Dedifferentiated amniotic fluid mesenchymal stem cell (primary cell): ENCODE measurements around the gene ZNF423.

Experiments
- DNase-seq: peaks from one replicate; pipeline ENCODE4 v3.0.0-alpha.2; 2016; ENCODE audit errors: extremely low spot score

The ZNF423 gene

DNA sequence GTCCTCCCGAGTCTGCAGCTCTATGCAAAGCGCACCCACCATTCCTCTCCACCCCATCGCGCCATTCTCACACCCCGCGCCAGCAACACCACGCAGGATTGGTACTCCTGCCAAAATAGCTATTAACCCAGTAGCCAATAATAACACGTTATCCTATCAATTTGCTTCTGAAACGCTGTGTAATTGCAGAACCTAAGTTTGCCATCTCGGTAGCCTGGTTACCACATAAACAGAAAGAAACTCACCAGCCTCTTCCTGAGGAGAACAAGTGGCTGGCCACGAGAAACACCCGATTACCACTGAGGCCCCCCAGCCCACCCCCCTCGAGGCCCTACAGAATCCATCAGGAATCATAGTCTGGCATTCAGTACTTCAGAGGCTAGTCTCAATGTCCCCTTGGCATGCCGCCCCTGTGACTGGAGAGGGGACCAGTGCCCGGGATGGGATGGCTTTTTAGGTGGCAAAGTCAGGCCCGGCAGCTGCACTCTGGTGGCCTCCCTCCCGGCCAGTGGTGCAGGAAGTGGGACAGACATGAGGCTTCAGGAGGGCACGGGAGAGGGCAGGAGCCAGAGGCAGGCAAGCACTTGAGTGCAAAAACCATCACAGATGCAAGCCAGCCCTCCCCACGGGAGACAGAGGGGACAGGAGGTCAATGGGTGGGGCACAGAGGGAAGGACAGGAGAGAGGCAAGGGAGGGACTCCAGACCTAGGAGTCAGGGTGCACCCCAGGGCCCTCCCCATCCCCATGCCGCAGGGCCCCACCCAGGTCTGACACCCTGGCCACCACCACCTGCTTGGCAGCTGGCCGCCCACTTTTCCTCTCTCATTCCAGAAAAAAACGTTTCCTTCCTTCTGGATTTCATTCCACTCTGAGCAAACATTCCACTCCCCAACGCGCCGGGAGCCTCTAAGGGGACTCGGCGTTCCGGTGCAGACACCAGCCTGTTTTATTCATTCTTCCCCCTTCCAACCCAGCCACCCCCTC is 192.5 kb downstream of the ZNF423 start:
- DNase-seq, result no peak

DNA sequence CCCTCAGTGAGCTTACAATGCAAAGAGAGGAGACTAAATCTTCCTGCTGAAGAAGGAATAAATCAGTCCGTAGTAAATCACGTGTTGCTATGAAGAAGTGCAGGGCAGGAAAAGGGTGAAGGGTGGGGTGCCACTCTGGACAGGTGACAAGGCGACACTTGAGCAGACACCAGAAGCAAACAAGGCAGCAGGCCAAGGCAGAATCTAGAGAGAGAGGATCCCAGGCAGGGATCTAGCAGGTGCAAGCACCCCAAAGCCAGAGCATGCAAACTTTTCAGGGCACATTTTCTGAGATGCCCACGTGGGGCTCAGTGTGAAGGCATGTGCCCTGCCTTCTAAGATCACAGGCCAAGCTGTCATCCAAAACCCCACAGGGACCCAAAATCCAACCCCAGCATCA is 193.3 kb downstream of the ZNF423 start:
- DNase-seq, result no peak

DNA sequence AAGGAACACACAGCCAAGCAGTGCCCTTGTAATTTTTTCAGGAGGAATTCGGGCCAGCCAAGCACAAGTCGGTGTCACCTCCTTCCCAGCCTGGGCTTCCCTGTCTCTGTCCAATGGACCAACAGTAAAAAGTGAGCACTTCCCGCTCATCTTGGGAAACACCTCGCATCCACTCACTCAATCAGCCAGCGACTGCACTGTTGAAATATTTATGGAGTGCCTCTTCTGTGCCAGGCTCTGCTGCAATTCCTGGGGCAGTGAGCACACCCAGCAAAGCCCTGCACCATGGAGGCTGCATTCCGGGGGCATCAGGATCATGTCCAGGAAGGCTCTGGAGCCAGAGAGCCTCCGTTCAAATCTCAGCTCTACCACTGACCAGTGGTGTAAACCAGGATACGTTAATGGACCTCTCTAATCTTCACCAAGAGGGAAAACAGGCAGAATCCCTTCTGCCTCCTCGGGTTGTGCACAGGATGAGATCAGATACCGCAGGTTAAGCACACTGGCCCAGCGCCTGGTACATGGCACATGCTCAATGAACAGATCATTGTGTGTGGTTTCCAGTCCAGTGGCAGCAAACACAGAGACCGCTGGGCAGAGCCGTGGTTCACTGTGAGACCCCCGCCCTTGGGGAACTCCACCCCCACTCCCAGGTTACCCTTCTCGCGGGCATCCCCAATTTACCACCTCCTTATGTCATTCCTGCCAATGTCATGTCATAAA is 194.3 kb downstream of the ZNF423 start:
- DNase-seq, result no peak

DNA sequence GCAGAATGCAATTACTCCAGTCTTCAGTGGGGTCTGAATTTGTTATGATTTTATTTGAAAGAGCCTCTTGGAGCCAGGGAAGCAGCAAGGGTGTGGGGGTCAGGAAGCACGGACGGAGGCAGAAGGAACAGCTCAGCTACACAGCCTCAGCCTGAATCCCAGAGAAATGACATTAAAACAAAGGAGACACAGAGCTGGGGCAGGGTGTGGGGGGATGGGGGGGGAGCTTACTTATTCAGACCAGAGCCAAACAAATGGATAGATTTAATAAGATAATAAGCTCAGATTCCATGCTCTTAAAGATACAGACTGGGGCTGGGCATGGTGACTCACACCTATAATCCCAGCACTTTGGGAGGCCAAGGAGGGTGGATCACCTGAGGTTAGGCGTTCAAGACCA is 195.3 kb downstream of the ZNF423 start:
- no peak for DNase-seq

DNA sequence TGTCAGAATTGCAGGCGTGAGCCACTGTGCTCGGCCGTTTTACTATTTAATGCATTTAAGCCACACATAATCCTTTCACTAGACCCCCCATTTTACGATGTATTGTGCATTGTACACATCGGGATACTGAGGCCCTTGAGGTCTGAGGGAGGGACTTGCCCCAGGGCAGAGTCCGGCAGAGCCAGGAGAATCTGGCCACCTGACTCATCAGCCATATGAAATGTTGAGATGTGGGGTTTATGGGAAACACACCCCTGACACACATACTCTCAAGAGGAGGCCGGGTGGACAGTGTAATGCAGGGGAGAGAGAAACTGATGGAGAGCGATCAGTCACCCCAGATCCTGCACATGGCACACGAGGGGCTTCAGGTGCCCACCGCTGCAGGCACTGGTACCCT is 196.6 kb downstream of the ZNF423 start:
- DNase-seq, result no peak

DNA sequence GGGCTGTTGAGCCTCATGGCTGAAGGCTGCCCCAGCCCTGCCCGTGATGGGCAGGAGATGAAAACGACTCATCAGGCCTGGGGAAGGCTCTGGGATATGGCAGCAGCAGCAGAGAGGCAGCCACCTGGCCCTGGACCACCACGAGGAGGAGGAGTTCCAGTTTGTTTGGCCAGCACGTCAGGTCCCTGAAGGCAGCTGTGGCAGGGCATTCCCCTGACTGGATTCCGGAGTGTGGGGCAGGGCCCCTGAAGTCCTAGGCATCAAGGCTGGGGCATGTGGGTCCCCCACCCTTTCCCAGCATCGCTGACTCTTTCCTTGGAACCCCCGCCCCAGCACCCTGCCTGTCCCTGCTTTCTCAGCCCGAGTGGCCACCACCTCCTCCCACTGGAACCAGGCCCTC is 197.4 kb downstream of the ZNF423 start:
- no peak for DNase-seq

DNA sequence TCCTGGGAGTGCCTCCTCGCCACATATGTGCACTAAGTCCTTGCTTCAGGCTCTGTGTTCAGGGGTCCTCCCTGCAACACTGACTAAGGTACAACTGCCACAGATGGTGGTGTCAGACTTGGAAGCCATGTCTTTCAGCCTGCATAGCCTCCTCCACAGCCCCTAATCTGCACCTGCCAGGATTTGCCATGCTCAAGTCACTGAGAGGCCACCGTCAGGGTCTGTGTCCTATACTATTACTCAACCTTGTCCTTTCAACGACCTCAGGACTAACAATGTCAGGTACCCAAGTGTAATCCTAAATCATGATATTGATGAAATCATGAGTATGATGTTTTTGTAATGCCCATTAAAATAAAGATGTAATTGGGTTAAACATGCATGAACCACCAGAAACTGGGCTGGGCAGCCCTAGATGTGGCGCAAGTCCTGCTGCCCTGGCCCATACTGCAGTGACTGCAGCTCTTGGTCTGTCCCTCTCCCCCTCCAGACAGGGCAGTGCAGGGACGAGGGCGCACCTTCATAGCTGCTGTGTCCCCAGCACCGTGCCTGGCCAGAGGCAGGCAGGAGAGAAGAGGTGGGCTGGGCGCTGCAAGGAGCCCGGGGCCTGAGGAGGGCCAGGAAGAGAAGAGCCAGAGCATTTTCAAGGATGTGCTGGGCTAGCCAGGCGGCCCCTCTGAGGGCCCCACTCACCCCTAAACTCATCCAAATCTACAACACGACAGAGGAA is 198.0 kb downstream of the ZNF423 start:
- no peak for DNase-seq

DNA sequence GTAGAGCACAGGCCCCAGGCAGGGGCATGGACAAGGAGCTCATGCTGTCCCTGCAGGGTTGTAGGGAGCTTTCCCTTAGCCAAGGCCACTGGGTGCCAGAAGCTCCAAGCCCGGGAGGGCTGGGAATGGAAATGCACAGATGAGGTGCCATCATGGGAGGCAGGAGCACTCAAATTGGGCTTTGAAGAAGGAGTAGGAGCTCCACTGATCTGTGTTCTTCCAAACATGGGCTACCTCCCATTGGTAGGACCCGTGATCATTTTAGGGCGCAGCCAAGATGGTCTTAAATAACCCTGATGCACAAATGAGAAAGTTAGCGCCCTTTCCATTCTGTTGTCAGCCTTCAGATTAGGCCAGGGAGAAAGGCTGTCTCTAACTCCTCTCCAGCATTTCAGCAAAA is 201.5 kb downstream of the ZNF423 start:
- DNase-seq, result no peak

DNA sequence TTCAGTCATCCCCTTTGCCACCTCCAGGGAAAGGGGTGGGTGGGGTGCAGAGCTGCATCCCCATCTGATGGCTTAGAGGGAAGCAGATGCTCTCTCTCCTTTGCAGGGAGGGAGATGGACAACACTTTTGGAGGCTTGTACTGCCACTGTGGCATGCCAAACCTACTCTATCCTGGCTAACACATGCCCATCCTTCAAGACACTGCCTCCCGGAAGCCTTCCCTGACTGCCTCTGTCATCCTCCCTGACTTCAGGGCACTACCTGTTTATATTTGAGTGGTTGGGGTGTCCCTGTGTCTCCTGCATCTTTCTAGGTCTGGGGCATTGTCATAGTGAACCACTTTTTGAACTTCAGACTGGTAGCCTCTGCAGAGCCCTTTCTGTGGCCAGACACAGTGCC is 202.3 kb downstream of the ZNF423 start:
- DNase-seq, result no peak

DNA sequence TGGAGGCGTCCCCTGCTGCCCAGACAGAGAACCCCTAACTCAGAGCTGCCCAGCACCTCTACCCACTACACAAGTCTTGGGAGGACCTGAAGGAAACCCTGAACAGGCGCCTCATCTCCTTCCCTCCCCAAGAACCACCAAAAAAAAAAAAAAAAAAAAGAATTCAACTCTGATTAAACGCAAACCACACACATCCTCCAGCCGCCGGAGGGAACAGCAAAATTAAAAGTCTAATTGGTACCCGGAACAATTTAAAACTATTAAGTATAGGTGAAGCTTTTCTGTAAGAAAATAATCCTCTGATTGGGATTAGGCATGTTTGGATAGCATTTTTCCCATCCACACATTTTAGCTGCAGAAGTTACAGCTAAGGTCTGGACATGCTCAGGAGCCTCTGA is 202.7 kb downstream of the ZNF423 start:
- no peak for DNase-seq

DNA sequence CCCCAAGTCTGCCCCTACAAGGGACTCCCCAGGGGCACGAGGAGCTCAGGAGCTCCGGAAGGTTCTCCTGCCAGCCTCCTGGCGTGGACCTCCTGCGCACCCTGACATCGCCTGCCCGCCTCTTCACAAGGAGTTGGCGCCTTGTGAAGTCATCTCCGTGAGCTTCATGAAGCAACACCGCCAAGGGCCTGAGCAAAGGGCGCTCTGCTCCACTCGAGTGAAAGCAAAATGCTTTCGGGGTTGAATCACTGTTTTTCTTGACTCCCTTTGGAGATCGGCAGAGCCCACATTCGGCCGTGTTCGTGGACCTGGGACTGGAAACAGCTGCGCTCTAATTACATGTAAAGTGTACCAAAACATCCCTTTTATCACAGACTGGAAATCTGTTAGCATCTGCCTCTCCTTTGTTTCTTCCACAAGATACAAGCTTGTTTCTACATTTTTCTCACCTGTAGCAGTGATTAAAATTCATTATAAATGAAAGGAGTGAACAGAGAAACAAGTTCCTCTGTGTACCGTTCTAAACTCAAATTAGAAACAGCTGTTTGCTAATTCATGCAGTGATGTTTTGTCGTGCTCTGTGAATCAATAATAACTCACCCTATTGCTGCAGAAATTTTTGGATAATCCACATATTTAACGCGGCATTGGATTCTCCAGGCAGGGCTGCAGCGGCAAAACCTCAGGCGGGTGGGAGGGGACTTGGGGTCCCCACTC is 203.3 kb downstream of the ZNF423 start:
- DNase-seq, result peak; percentile 91

DNA sequence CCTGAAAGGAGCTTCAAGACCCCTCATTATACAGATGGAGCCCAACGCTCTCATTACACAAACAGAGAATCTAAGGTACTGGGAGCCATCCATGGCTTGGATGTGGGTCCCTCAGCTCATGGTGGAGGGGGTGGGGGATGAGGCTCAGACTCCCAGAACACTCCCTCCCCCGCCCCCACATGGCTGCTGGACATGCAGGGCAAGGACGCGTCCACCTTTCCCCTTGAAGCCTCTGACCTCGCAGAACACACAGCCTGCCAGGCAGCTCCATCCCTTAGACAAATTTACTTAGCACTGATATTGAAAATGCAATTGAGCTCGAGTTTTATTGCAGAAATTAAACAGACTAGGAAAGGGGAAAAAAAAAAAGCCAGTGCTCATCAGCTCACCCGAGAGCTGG is 203.9 kb downstream of the ZNF423 start:
- DNase-seq, result no peak

DNA sequence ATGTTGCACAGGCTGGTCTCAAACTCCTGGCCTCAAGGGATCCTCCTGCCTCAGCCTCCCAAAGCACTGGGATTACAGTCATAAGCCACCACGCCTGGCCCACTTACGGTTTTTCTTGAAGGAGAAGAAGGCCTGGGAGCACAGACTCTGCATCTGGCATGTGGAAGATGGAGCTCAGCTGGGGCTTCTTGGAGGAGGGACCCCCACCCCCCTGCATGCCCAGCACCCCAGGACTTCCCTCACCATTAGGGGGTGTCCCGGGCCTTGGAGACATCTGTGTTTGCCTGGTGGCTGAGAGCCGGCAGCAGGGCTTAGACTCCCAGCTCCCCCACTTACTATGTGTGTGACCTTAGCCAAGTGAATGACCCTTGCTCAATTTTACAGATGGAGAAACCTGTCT is 204.7 kb downstream of the ZNF423 start:
- no peak for DNase-seq

DNA sequence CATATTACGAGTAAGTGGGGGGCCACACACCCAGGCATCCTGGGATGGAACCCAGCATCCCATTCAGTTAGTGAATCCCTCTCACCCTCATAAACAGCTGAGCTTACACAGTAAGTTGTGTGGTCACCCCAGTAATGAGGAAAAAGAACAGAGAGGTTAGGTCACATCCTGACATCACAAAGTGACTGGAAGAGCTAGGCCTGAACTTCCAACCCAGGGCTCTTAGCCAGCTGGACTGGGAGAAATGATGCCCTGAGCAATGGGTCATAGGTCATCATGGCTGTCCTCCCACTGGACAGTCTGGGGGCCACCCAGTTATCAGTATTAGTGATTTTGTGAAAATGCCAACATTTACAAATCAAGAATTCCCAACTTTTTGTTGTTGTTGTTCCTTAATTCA is 205.3 kb downstream of the ZNF423 start:
- no peak for DNase-seq

DNA sequence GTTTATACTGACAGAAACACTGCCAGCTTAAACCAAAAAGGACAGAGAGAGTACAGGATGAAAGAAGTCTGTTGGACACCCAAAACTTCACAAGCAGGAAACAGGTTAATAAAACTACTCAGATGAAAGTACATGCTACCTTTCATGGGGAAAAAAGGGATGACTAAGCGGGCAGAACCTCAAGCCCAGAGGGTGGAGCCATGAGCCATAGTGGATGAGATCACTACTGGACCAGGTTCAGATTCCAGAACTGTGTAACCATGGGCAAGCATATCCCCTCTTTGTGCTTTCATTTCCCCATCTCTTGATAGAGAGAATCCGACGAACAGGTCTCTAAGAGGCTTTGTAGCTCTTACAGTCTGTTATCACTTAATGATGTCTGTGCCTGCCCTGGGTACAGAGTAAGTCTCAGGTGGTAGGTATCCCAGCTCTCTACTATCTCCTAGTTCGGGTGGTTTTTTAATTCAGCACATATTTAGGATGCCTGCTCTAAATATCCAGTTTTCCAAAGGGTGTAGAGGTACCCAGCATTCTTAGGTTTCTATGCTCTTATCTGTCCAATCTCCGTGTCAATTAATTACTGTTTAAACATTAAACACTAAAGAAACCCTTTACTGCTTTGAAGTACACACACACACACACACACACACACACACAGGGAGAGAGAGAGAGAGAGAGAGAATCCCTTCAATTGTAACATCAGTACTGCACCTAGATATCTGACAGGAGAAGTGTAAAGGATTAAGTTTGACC is 206.7 kb downstream of the ZNF423 start:
- no peak for DNase-seq

DNA sequence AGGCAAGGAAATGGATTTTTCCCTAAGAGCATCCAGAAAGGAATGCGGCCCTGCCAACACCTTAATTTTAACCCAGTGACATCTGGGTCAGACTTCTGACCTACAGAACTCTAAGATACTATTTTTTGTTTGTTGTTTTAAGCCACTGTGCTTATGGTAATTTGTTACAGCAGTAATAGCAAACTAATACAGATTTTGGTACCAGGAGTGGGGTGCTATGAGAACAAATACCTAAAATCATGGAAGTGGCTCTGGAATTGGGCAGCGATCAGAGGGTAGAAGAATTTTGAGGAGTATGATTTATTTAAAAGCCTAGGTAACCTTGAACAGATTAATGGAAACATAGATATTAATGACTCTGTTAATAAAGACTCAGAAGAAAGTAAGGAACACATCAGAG is 208.2 kb downstream of the ZNF423 start:
- no peak for DNase-seq

DNA sequence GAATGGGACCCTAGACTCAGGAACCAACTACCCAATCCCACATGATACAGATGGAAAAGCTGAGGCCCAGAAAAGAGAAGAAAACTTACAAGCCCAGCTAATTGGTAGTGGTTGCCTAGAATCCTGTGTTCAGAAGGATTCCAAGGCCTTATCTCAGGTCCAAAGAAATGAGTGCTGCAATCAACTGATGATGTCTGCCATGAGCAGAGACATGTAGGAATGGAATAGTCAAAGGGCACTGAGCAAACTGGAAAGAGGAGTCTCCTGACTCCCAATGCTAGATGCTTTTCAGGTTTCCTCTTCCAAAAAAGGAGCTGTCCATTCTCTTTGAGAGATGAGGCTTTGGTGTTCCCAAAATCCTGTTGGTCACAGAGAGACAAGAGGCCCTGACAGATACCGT is 210.6 kb downstream of the ZNF423 start:
- no peak for DNase-seq

DNA sequence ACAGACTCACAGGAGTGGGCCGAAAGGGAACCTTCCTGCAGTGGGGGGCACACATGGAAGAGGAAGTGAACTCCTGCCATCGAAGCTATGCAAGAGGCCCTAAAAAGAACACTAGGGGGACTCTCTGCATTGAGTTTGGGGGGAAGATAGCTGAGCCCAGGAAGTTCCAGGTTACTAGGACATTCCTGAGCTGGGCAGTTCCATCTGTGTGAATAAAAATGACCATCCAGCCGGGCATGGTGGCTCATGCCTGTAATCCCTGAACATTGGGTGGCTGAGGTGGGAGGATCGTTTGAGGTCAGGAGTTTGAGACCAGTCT is 211.8 kb downstream of the ZNF423 start:
- no peak for DNase-seq

DNA sequence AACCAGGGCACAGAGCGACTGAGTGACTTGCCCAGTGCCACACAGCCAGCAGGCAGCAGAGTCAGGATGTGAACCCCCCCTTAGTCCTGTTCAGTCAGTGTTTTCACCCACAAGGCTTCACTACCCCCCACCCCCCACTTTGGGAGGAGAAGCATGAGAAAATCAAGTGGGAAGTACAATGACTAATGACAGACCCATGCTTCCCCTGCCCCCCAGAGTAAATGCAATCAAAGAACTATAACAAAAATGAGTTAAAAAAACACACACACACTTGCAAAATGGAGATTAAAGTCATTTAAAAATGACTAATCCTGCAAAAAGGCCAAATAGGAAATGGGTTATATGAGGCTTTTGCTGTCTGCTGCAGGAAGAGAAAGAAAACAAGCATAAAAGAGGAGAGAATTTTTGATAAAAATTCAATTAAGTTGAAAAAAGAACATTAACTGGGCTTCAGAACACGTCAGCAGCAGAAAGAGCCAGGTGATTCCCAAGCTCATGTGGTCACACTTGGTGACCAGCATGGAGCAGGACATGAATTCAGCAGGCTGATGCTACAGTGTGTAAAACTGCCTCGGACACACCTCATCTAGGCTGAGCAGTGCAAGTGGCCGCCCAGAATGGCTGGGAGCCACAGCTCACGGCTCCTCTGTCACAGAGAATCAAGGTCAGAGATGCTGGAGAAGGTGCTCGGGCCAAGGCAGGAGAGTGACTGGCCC is 212.3 kb downstream of the ZNF423 start:
- DNase-seq, result peak; percentile 30

DNA sequence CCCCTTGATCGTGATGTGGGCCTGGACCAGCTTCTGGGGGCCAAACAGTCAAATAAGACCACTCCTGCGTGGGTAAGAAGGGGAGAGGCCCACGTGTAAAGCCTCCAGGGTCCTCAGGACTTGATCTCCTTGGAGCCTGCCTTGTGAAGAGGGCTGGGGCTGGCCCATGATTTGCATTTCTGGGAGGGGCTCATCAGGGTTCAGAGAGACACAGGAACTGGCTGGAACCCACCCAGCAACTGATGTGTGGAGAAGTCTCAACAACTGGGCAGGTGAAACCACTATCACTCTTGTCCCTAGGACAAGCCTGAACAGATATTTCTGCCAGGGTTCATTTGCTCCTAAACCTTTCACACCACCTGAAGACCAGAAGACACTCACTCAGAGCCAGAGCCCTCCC is 214.7 kb downstream of the ZNF423 start:
- DNase-seq, result no peak

DNA sequence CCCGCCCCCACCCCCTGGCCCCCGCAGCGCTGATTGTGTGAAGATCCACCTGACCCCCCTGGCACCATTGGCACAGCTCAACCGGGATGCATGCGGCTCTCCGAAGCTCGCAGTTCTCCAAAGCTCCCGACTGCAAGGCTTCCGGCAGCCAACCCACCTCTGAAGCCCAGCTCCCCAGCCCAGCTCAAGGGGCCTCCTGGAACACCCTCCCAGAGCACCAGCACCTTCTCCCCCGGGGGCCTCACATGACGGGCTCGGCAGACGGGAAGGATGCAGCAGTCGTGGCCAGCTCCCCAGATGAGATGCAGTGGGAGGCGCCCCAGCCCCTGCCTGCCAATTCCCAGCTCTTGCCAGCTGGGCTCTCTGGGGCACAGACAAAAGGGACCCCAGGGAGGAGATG is 215.3 kb downstream of the ZNF423 start:
- DNase-seq, result no peak
